ENCODE data around the gene SORL1.

DNA sequence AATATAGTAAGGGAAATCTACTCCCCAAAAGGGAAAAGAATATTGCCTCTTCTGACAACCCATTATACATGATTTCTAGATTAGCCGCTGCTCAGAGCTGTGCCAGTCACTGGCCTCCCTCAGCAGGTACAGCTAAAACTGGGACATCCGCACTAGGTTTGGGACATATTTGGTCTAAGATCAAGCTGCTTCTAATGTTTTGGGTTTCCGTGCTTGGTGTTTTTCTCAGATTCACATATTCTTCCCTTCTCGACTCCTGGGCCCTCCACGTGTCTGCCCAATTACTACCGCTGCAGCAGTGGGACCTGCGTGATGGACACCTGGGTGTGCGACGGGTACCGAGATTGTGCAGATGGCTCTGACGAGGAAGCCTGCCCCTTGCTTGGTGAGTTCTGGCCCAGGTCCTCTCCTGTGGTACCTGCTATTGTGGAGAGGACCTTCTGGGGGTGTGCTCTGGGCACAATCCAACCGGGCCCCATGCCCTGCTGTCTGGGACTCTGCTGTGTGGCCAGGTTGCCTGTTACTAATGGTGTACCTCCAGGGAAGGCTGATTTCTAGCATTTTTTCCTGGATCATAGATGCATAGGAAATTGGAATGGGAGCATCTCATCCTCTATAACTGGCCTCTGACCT is 138.8 kb downstream of the SORL1 start:
- TF ChIP-seq, protein P1, sequence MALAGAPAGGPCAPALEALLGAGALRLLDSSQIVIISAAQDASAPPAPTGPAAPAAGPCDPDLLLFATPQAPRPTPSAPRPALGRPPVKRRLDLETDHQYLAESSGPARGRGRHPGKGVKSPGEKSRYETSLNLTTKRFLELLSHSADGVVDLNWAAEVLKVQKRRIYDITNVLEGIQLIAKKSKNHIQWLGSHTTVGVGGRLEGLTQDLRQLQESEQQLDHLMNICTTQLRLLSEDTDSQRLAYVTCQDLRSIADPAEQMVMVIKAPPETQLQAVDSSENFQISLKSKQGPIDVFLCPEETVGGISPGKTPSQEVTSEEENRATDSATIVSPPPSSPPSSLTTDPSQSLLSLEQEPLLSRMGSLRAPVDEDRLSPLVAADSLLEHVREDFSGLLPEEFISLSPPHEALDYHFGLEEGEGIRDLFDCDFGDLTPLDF (CRISPR knock-in tag; IDR thresholded peaks at IDR 0.05): no peak
- TF ChIP-seq, protein P2, sequence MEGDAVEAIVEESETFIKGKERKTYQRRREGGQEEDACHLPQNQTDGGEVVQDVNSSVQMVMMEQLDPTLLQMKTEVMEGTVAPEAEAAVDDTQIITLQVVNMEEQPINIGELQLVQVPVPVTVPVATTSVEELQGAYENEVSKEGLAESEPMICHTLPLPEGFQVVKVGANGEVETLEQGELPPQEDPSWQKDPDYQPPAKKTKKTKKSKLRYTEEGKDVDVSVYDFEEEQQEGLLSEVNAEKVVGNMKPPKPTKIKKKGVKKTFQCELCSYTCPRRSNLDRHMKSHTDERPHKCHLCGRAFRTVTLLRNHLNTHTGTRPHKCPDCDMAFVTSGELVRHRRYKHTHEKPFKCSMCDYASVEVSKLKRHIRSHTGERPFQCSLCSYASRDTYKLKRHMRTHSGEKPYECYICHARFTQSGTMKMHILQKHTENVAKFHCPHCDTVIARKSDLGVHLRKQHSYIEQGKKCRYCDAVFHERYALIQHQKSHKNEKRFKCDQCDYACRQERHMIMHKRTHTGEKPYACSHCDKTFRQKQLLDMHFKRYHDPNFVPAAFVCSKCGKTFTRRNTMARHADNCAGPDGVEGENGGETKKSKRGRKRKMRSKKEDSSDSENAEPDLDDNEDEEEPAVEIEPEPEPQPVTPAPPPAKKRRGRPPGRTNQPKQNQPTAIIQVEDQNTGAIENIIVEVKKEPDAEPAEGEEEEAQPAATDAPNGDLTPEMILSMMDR (IDR thresholded peaks at IDR 0.05 in 2 of 3, conservative IDR thresholded peaks at IDR 0.05 in 1 of 3; ENCODE audit: insufficient read depth in 2 of 3, low read depth in 1 of 3, low read length in 3 of 3): no peak
- TF ChIP-seq EP300 (IDR thresholded peaks at IDR 0.05; ENCODE audit: low read length): no peak
